HL-60 (cell line): ENCODE measurements around the gene MYO6.

ENCODE experiments used
- DNase-seq, 2 experiments: peaks; one replicate each; pipeline ENCODE4 v3.0.0-alpha.2; 2010 to 2020; ENCODE audit warnings: low read depth in 1 of 2, low spot score in 1 of 2
- H3K27ac ChIP-seq: fragments of 250-450 bp; sonication (Bioruptor Pico); replicated peaks from 2 replicates; pipeline ENCODE4 v1.5.1; 2020; ENCODE audit warnings: mild to moderate bottlenecking, moderate library complexity
- H3K27me3 ChIP-seq: fragments of 250-450 bp; sonication (Bioruptor Pico); 2 replicates; pipeline ENCODE4 v1.5.1; 2021; ENCODE audit warnings: mild to moderate bottlenecking, moderate library complexity; ENCODE audit not compliant: insufficient read depth, poor library complexity, severe bottlenecking
- H3K4me3 ChIP-seq: replicated peaks from 2 replicates; pipeline ENCODE4 v1.5.1; 2011; ENCODE audit warnings: mild to moderate bottlenecking, control low read depth, low read length; ENCODE audit not compliant: insufficient read depth
- GABPA ChIP-seq: IDR thresholded peaks from 2 replicates; pipeline ENCODE4 v1.6.1; 2012; ENCODE audit warnings: low read depth
- POLR2AphosphoS5 ChIP-seq: IDR thresholded peaks from 2 replicates; pipeline ENCODE4 v1.6.1; 2012; ENCODE audit warnings: low read depth
- REST ChIP-seq: IDR thresholded peaks from 2 replicates; pipeline ENCODE4 v1.6.1; 2012; ENCODE audit warnings: low read depth; ENCODE audit not compliant: insufficient replicate concordance
- SPI1 ChIP-seq: IDR thresholded peaks from 2 replicates; pipeline ENCODE4 v1.6.1; 2012; ENCODE audit warnings: low read depth, mild to moderate bottlenecking, borderline replicate concordance
- TF ChIP-seq, protein P1 (sequence below): IDR thresholded peaks from one replicate; pipeline ENCODE4 v1.5.1; 2011; ENCODE audit warnings: low read length, control low read depth, inconsistent platforms; ENCODE audit not compliant: insufficient read depth

MYO6 gene

GRCh38 chr6:75952128-75952527, 203.1 kb downstream of the MYO6 start:
- Histone ChIP-seq H3K4me3 (no peak overlapping the region), H3K27me3 (no peaks in the 10 kb centered on the region), H3K27ac (no peak overlapping the region)
- TF ChIP-seq, protein P1, sequence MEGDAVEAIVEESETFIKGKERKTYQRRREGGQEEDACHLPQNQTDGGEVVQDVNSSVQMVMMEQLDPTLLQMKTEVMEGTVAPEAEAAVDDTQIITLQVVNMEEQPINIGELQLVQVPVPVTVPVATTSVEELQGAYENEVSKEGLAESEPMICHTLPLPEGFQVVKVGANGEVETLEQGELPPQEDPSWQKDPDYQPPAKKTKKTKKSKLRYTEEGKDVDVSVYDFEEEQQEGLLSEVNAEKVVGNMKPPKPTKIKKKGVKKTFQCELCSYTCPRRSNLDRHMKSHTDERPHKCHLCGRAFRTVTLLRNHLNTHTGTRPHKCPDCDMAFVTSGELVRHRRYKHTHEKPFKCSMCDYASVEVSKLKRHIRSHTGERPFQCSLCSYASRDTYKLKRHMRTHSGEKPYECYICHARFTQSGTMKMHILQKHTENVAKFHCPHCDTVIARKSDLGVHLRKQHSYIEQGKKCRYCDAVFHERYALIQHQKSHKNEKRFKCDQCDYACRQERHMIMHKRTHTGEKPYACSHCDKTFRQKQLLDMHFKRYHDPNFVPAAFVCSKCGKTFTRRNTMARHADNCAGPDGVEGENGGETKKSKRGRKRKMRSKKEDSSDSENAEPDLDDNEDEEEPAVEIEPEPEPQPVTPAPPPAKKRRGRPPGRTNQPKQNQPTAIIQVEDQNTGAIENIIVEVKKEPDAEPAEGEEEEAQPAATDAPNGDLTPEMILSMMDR, result no peak
- TF ChIP-seq POLR2AphosphoS5 (no peak), SPI1 (no peak)
- no peak for DNase-seq

- no peak for DNase-seq
- no peaks in the 10 kb centered on the region for H3K27me3 ChIP-seq
- TF ChIP-seq GABPA (no peak), SPI1 (no peak), POLR2AphosphoS5 (no peak), REST (no peak)
- TF ChIP-seq, protein P1, result no peak
- H3K4me3 ChIP-seq, result no peak overlapping the region
- H3K27ac ChIP-seq, result no peak overlapping the region
These were observed 214.5 kb downstream of the MYO6 start for GRCh38 chr6:75963569-75963968.

GRCh38 chr6:75968143-75968542, 219.1 kb downstream of the MYO6 start:
- TF ChIP-seq REST, result no peak
- TF ChIP-seq GABPA, result no peak
- TF ChIP-seq POLR2AphosphoS5, result no peak
- TF ChIP-seq, protein P1, result no peak
- TF ChIP-seq SPI1, result no peak
- Histone ChIP-seq H3K27ac (no peak overlapping the region), H3K4me3 (no peak overlapping the region), H3K27me3 (no peaks in the 10 kb centered on the region)
- no peak for DNase-seq
